NCI-H1105 (cell line): ENCODE measurements around the gene ARHGEF4.

ENCODE experiments used
- DNase-seq: peaks from one replicate; lab custom pipeline; 2025; lab: John Stamatoyannopoulos, UW

The ARHGEF4 gene

DNA sequence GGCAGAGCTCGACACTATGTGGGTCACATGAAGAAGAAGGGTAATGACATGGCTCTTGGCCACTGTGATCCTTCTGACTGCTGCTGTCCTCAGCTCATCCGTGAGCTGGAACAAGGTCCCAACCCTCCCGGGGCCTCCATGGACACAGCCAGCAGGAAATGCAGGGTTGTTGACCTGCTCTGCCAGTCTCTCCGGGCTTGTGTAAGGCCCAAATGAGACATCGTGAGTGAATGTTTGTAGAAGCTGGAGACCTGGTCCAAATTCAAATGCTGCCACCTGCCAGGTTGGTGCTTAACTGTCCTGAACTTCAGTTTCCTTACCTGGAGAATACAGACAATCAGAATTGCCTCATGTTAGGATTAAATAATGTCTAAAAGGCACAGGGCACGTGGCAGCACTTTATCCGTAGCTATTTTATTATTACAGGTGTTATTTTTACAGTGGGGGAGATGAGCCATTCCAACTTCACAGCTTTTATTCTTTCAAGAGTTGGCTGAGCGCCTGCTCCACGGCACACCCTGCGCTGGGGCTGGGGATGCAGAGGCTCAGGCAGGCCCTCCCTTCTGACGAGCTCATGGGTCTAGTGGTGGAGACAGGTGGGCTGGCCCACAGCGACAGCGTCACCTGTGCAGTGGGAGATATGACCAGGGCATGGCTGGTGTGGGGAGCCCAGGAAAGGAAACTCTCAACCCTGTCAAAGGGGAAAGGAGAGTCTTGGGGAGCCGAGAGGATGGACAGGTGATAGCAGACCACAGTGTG, 15.1 kb downstream of the ARHGEF4 start:
- DNase-seq, result no peak

DNA sequence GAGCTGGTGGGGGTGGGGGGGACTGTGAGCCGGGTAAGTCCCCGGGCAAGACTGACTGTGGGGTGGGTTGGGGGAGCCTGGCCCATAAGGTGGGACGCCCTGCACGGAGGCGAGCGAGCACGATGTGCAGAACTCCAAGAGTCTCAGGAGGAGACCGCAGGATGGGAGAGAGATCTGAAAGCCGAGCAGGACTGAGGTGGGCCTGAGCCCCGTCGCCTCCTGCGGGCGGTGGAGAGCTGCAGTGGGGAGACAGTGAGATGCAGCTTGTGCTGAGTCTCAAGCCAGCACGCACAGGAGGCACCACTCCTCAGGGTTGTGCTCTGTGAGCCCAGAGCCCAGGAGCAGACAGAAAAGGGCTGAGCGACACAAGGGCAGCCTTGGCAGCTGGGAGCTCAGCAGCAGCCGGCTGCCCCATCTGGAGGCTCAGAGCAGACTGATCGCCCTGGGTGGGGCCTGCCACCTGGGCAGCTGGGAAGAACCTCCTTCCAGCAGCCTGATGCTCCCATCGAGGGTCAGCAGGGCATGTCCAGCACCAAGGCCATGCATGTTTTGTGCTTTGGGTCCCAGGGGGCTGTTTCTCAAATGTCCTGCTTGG, 15.9 kb downstream of the ARHGEF4 start:
- DNase-seq, result no peak

DNA sequence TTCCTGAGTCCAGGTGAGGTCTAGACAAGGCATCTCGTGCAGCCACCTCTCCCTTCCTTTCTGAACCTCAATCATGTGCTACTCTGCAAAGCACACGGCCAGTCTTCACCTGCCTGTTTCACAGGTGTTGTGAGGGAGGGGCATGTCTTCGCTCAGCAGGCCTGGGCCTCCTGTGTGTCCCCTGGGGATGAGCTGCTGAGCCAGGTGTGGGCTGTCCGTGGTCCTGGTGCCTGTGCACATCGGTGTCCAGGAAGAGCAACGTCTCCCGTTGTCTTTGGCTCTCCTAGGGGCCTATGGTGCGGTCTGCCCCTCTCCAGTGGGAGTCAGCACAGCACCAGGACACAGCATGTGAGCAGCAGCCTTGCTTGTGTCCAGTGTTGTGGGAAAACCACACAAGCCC, 16.7 kb downstream of the ARHGEF4 start:
- DNase-seq, result no peak

GRCh38 chr2:130854301-130854700, 17.6 kb downstream of the ARHGEF4 start:
- no peak for DNase-seq

DNA sequence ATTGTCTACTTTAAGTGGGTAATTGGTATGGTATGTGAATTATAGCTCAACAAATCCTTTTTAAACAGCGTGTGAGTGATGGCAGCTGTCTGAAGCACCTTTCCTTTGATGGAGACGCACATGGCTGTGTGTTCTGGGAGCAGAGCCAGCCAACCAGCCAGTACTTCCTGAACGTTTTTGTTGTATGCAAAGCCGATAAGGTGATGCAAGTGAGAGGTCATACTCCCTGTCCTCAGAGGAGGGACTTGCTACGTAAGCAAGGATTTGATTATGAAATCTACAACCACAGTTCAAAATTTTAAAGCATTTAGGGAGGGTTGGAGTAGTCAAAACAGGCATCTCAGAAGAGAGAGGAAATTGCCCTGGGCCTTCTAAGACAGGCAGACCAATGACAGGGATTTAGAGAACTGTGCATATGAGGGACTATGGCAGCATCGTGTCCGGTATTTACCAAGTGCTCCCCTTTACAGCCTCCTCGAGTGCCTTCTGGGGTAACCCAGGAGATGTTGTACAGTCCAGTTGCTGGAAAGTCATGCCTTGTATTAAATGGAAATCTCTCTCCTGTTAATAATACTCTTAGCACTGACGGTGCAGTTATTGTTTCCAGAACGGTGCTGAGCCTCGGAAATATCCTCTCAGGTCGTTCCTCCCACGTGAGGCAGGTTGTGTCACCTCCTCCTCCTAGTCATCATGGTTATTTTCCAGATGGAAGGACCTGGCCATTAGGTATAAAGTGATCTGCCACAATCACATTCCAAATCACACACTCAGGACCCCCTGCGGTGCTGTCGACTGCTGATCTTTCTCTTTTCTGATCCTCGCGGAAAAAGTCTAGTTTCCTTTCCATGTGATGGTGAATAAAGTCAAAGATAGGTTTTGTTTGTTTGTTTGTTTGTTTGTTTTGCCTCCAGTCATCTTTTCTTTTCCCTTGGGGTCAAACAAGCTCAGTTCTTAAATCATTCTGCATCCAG, 28.4 kb downstream of the ARHGEF4 start:
- DNase-seq, result peak; percentile 57

DNA sequence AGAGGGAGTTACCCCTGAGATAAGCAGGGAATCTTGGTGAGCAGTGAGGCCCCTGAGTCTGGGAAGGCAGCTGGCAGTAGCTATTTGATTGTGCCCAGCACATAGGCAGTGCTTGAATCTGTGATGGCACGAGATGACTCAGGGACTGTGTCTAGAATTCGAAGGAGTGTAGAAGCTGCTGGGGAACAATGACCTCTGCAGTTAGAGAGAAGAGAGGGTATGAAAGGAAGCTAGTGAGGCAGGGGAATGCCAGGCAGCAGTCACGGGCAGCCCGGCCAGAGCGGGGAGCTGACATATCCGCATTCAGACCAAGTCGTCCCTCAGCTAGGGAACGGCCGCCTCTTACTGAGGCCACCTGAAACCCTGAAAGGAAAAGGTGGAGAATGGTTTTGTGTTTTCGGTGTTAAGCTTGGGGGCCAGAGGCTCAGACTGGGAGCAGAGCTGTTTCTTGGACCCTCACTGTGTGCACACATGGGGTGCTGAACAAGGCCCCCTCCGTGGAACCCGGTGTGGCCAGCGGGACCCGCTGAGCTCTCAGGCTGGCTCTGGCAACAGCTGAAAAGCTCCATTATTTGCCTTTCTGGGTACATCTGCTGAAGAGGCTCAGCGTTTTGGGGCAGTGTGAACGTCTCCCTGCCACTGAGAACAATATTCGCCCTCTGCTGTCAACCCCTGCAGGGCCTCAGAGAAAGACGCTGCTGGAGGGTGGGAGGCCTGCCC, 32.9 kb downstream of the ARHGEF4 start:
- DNase-seq, result no peak

DNA sequence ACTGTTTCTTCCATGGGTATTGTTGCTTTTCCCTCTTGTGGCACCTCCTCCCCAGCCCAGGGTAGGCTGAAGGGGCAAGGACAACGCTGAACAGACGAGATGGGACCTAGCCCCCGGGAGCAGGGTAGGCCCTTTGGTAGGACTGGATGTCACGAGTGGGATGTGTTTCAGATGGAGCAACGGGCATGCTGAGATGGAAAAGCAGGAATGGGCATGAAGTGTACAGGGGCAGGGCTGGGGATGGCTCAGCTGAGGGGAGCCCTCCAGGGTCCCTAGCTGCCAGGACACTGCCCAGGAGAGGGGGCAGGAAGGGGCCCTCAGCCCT, 33.4 kb downstream of the ARHGEF4 start:
- DNase-seq, result no peak

- no peak for DNase-seq
These were observed 34.1 kb downstream of the ARHGEF4 start for GRCh38 chr2:130870779-130871178.

GRCh38 chr2:130871843-130872740, 35.4 kb downstream of the ARHGEF4 start:
- no peak for DNase-seq

GRCh38 chr2:130872741-130873125, 36.0 kb downstream of the ARHGEF4 start:
- DNase-seq, result no peak

- DNase-seq, result peak; percentile 38
These were observed 37.1 kb downstream of the ARHGEF4 start for GRCh38 chr2:130873700-130874346.

GRCh38 chr2:130874512-130874911, 37.8 kb downstream of the ARHGEF4 start:
- no peak for DNase-seq

DNA sequence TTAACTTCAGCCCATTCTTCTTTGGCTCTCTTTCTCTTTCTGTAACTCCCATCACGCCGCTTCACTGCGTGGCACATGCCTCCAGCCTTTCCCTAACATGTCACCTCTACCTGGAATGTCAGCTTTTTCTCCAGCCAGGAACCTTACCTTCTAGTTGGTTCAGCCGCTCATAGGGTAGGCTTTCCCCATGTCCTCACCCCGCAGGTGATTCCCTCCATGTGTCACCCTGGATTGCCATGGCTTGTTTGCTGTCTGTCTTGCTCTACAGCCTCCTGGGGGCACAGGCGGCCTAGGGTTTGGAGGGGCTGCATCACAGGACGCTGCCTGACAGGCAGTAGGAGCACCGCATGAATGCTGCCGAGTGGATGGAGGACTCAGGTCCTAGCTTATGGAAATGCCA, 39.2 kb downstream of the ARHGEF4 start:
- no peak for DNase-seq

GRCh38 chr2:130877258-130877657, 40.5 kb downstream of the ARHGEF4 start:
- no peak for DNase-seq

DNA sequence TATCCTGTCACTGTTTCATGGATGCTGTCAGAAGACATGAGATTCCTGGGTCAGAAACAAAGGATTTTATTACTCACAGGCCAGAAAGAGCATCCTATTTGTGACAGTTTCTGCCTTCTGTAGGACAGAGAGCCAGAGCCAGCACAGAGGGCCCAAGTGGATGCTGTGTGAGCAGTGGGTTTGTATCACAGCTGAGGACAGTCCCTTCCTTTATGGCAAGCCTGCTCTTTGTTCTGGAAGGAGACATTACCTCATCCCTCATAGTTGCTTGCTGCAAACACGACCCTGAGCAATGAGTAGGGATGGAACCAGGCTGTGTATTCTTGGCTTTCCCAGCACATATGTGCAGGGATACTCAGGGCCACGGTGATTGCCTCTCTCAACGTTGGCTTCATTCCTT, 41.6 kb downstream of the ARHGEF4 start:
- no peak for DNase-seq

- no peak for DNase-seq
These were observed 42.2 kb downstream of the ARHGEF4 start for GRCh38 chr2:130878933-130879332.

GRCh38 chr2:130882111-130882690, 45.5 kb downstream of the ARHGEF4 start:
- DNase-seq, result no peak

DNA sequence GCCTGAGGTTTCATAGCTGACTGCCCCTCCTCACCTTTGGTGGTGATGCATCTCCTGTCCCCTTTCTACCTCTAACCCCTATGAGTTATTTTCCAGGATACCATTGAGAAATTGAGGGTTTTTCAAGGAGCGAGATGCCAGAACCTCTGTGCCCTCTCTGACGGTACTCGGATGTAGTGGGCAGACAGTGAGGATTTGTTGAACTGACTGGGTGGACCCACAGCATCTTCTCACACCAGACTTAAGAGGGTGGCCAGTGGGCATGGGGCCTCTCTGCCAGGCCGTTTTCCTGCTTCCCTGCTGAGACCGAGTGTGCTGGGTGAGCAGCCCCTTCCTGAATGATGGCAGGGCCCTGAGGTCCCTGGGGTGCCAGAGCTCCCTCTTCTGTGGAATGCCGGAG, 46.3 kb downstream of the ARHGEF4 start:
- no peak for DNase-seq

GRCh38 chr2:130883496-130883895, 46.8 kb downstream of the ARHGEF4 start:
- no peak for DNase-seq

DNA sequence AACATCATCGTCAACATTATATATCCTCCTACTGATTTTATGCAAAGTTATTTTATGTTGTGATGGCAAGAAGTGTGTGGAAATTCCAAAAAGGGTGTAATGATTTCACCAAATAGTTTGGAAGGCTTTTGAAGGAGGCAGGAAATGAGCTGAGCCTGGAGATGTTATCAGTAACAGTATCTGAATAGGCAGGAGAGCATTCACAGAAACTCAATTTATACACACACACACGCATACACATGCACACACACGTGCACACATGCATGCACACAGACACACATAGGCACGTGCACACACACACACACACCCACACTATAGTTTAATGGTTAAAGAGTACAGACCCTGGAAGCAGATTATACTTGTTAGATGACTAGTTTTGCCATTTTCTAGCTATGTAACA, 47.3 kb downstream of the ARHGEF4 start:
- DNase-seq, result no peak
